Panc1 (cell line): Measurements from ENCODE around the gene TSHZ2. TPM values are rescaled to one million over a fixed set of nuclear protein-coding genes. Genes with fewer than 3 reads are reported as not detected.

ENCODE experiments used
- ATAC-seq: fragments of 200-7000 bp; cut with Tn5 transposase; 2 replicates; pipeline ENCODE4 v1.9.1; 2020; ENCODE audit warnings: mild to moderate bottlenecking, moderate library complexity
- BruUV-seq: library from RNA; stranded (reverse); fragments of 400-500 nt; replicated peaks from 2 replicates; lab custom pipeline; 2021; lab: Mats Ljungman, UMichigan
- CTCF ChIA-PET: fragments of 300-600 bp; sonication (Branson Sonifier 250); formaldehyde crosslinking; loops from one replicate; lab custom pipeline; 2022; ENCODE audit warnings: antibody characterized with exemption; lab: Charles Lee
- POLR2A ChIA-PET: fragments of 300-600 bp; sonication (Branson Sonifier 250); formaldehyde crosslinking; loops from one replicate; lab custom pipeline; 2022; ENCODE audit warnings: antibody characterized with exemption; lab: Charles Lee
- DNase-seq: peaks from one replicate; pipeline ENCODE4 v3.0.0-alpha.2; 2010; ENCODE audit warnings: low read depth, low spot score
- H3K27ac ChIP-seq: 2 replicates; pipeline ENCODE4 v1.5.1; 2011; ENCODE audit warnings: mild to moderate bottlenecking, low read length, inconsistent platforms
- H3K27me3 ChIP-seq: fragments of 200-500 bp; sonication (Bioruptor generic); 2 replicates; pipeline ENCODE4 v1.6.0; 2014; ENCODE audit warnings: low read length, inconsistent platforms; ENCODE audit not compliant: control insufficient read depth, insufficient read depth
- H3K36me3 ChIP-seq: fragments of 200-500 bp; sonication (Bioruptor generic); 2 replicates; pipeline ENCODE4 v1.5.1; 2014; ENCODE audit warnings: inconsistent platforms, mild to moderate bottlenecking, low read length, moderate library complexity; ENCODE audit not compliant: control insufficient read depth, insufficient read depth
- H3K4me1 ChIP-seq: 2 replicates; pipeline ENCODE4 v1.5.1; 2011; ENCODE audit warnings: inconsistent platforms, mild to moderate bottlenecking, low read length, moderate library complexity; ENCODE audit not compliant: control insufficient read depth, insufficient read depth
- H3K4me3 ChIP-seq, 2 experiments: 2 replicates each; pipeline ENCODE4 v1.5.1; 2011 to 2012; ENCODE audit warnings: low read depth in 2 of 2, low read length in 2 of 2, mild to moderate bottlenecking in 2 of 2, inconsistent platforms in 1 of 2, moderate library complexity in 1 of 2
- H3K9me3 ChIP-seq: fragments of 200-500 bp; sonication (Bioruptor generic); 2 replicates; pipeline ENCODE4 v1.5.1; 2014; ENCODE audit warnings: low read depth, mild to moderate bottlenecking, inconsistent platforms, low read length, moderate library complexity; ENCODE audit not compliant: control insufficient read depth, insufficient read depth
- POLR2AphosphoS5 ChIP-seq: IDR thresholded peaks from 2 replicates; pipeline ENCODE4 v1.6.1; 2012; ENCODE audit warnings: mild to moderate bottlenecking, low read depth, low read length, moderate library complexity
- REST ChIP-seq, 2 experiments: IDR thresholded peaks; 2 replicates each; pipeline ENCODE4 v1.6.1; 2011 to 2012; ENCODE audit warnings: low read depth in 2 of 2, control low read depth in 1 of 2, low read length in 1 of 2, mild to moderate bottlenecking in 1 of 2, moderate library complexity in 1 of 2; ENCODE audit not compliant: insufficient read depth in 1 of 2
- SIN3A ChIP-seq: IDR thresholded peaks from 2 replicates; pipeline ENCODE4 v1.6.1; 2012; ENCODE audit warnings: low read depth, mild to moderate bottlenecking, low read length, moderate library complexity, borderline replicate concordance; ENCODE audit not compliant: insufficient read depth
- TCF7L2 ChIP-seq: IDR thresholded peaks from 2 replicates; pipeline ENCODE4 v1.6.1; 2011; ENCODE audit warnings: mild to moderate bottlenecking, low read depth, low read length, inconsistent platforms
- in situ Hi-C: cut with HindIII; loops from 2 replicates; pipeline ENCODE4 v1.10.0; 2016; ENCODE audit warnings: low sequenced_read_pairs, low pct_unique_long_range_greater_than_20kb
- intact Hi-C: fragments of 100-400 bp; cut with micrococcal nuclease; formaldehyde crosslinking; loops from one replicate; pipeline ENCODE4 v1.10.0; 2022; ENCODE audit not compliant: unreplicated experiment
- total RNA-seq: library from RNA; stranded (reverse); gene quantifications from one replicate; pipeline ENCODE4 v1.2.1, GENCODE V29; 2021; ENCODE audit not compliant: unreplicated experiment
- TF ChIP-seq, protein P1 (sequence below): fragments of 450-650 bp; IDR thresholded peaks from 2 replicates; pipeline ENCODE4 v1.5.1; 2017; ENCODE audit warnings: mild to moderate bottlenecking

The TSHZ2 gene
- total RNA-seq, 1 experiment from 2014 or later, result 0.36 TPM

GRCh38 chr20:53454675-53455276 lies 482.6 kb downstream of the TSHZ2 start:
- ChIA-PET CTCF (no interaction called here), POLR2A (no interaction called here)
- Histone ChIP-seq H3K27me3 (no peaks in the 10 kb centered on the region), H3K36me3 (no peaks in the 10 kb centered on the region), H3K27ac (no peak overlapping the region), H3K9me3 (no peaks in the 10 kb centered on the region), H3K4me1 (no peaks in the 10 kb centered on the region), H3K4me3 (no peak overlapping the region)
- intact Hi-C loops, result no loop called here
- in situ Hi-C loops, result no loop called here
- no peak for TF ChIP-seq SIN3A
- no peak for TF ChIP-seq POLR2AphosphoS5
- no peak for TF ChIP-seq REST (IDR thresholded peaks at IDR 0.05; ENCODE audit: insufficient read depth in 1 of 2, low read depth in 2 of 2, low read length in 1 of 2)
- TF ChIP-seq TCF7L2, result no peak
- BruUV-seq, result no TSS peak
- DNase-seq (no peak), ATAC-seq (no peak)

DNA sequence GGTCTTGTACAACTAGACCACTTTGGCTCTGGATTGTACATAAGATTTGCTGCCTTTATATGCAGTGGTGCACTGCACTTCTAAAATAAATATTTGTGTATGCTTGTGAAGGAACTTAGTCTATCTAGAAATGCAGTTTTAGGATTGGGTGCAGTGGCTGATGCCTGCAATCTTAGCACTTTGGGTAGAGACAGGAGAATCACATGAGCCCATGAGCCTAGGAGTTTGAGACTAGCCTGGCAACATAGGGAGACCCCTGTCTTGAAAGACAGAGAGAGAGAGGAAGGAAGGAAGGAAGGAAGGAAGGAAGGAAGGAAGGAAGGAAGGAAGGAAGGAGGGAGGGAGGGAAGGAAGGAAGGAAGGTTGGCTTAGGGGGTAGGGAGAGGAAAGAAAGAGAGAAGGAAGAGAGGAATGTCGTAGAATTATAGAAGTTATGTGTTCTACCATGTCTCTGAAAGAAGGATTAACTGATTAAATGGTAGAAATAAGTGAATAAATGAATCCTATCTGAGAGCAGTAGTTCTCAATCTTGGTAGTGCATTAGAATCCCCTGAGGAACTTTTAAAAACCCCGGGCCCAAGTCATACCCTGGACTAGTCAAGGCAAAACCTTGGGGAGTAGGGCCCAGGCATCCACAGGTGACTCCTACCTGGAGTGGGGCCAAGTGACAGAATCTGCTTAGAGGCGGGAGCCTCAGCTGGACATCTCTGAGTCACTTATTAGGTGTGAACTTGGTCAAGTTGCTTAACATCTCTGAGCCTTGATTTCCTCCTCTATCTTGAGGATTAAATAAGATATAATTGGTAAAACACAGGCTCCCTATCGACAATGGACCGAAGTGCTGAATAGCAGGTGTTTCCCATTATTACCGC lies 491.2 kb downstream of the TSHZ2 start:
- POLR2A ChIA-PET, result no interaction called here
- BruUV-seq, result no TSS peak
- ATAC-seq, result no peak

More for the DNA sequence above, 491.2 kb downstream of the TSHZ2 start:
- Histone ChIP-seq H3K27ac (no peak overlapping the region), H3K36me3 (no peaks in the 10 kb centered on the region), H3K4me3 (no peak overlapping the region), H3K4me1 (no peaks in the 10 kb centered on the region), H3K27me3 (no peaks in the 10 kb centered on the region), H3K9me3 (no peaks in the 10 kb centered on the region)
- intact Hi-C loops (no loop called here), in situ Hi-C loops (no loop called here)
- TF ChIP-seq, protein P1, sequence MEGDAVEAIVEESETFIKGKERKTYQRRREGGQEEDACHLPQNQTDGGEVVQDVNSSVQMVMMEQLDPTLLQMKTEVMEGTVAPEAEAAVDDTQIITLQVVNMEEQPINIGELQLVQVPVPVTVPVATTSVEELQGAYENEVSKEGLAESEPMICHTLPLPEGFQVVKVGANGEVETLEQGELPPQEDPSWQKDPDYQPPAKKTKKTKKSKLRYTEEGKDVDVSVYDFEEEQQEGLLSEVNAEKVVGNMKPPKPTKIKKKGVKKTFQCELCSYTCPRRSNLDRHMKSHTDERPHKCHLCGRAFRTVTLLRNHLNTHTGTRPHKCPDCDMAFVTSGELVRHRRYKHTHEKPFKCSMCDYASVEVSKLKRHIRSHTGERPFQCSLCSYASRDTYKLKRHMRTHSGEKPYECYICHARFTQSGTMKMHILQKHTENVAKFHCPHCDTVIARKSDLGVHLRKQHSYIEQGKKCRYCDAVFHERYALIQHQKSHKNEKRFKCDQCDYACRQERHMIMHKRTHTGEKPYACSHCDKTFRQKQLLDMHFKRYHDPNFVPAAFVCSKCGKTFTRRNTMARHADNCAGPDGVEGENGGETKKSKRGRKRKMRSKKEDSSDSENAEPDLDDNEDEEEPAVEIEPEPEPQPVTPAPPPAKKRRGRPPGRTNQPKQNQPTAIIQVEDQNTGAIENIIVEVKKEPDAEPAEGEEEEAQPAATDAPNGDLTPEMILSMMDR, result no peak
- no peak for TF ChIP-seq SIN3A
- no peak for TF ChIP-seq REST (IDR thresholded peaks at IDR 0.05; ENCODE audit: insufficient read depth in 1 of 2, low read depth in 2 of 2, low read length in 1 of 2)
- TF ChIP-seq POLR2AphosphoS5, result no peak
- TF ChIP-seq TCF7L2, result no peak
- CTCF ChIA-PET, result no interaction called here
- DNase-seq, result no peak
